Measurements from ENCODE around the gene ZFAND5. TPM values are rescaled to one million over a fixed set of nuclear protein-coding genes. Genes with fewer than 3 reads are reported as not detected.
A peak's percentile ranks its signal among the peaks of the same experiment; 100 is the strongest.

ZFAND5 gene, protein sequence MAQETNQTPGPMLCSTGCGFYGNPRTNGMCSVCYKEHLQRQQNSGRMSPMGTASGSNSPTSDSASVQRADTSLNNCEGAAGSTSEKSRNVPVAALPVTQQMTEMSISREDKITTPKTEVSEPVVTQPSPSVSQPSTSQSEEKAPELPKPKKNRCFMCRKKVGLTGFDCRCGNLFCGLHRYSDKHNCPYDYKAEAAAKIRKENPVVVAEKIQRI
- total RNA-seq: 333 TPM

DNA sequence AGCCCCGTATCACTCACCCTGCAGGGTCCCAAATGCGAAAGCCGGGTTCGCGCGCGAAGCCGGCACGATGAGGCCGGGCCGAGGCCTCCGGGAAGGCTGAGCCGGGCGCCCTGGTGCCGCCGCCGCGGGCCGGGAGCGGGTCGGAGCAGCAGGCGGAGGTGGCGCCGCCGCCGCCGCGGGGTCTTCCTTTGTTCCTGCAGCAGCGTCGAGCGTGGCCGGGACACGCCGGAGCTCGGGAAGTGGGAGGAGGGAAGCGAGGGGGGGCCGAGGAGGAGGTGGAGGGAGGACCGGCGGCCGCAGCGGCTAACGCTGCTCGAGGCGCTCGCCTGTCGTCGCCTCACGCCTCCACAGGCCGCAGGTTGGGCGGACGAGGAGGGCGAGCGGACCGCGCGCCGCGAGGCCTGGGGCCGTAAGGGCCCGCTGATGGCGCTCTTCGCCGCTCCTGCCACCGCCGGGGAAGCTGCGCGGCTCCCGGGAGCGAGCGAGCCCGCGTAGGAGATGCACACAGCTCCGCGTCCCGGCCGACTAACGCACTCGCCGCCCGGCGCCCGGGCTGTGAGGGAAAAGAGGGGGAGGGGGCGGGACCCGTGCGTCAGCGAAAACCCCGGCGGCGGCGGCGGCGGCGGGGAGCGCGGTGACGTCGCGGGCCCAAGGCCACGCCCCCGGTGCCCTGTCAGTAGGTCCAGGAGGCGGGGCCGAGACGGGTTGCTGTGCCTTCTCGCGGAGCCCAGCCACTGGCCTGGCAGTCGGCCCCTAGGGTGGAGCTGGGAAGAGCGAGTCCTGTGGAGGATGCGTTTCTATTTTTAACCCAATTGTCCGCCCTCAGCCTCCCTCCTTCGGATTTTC lies at the start of gene ZFAND5:
Gene ZFAND5, minus strand, starts transcription at position 530 of the 846 bp plus-strand sequence. CDS start 4,430 bp downstream, outside the sequence.
- DNase-seq: peak; percentile 97

DNA sequence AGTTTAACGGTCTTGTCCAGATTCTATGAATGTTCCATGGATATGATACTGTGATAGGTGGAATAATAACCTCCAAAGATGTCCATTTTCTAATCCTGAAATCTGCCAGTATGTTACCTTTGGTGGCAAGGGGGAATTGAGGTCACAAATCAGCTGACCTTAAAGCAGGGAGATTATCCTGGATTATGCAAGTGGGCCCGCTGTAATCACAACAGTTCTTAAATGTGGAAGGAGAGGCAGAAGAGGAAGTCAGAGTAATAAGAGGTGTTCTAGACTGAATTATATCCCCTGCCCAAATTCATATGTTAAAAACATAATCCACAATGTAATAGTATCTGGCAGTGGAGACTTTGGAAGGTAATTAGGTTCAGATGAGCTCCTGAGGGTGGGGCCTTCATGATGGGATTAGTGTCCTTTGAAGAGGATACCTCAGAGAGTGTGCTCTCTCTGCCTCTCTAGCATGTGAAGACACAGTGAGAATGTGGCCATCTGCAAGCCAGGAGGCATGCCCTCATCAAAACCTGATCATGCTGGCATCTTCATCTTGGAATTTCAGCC lies 47.6 kb upstream of the ZFAND5 start:
- DNase-seq: no peak

DNA sequence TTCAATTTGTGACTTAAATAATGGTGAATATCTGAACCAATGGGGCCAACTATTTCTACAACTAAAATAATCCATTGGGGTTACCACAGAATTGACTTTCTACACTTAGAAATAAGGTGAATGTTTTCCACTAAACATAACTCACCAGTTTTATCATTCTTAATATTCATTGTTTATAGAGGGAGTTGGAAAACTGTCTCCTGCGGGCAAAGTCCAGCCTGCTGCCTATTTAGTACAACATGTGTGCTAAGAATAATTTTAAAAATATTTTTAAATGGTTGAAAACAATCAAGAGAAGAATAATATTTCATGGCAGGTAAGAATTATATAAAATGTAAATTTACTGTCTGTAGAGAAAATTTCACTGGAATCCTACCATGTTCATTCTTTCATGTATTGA lies 45.2 kb upstream of the ZFAND5 start:
- no peak for DNase-seq

DNA sequence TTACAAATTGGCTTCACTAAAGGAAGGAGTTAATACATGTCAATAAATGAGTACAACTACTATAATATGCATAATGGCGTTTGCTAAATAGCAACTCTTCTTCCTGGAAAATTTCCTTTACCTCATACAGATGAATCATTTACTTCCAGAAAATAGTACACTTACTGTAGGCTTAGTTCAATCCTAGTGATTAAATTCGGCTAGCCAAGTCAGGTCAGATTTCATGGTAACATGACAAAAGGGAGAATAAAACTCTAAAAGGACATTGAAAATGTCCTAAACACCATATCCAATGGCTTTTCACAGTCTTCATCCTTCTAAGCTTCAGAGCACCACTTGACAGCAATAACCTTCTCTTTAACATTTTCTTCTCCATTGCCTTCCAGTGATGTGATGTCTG lies 42.1 kb upstream of the ZFAND5 start:
- DNase-seq: no peak

DNA sequence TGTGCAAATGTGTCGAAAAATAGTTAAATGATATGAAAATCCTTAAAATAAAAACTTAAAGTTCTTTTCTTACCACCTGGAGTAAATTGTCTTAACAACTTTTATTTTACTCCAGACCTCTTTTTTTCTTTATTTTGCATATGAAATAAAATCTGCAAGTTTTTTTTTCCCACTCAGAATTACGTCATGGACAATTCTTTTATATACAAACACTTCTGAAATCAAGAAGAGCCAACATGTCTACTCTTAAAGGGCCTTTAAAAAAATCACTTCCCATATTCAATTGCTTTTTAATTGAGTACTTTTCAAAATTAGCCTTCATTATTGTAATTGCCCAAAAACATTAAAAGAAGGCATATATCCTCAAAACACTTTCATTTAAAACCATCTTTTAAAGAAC lies 37.7 kb upstream of the ZFAND5 start:
- no peak for DNase-seq

DNA sequence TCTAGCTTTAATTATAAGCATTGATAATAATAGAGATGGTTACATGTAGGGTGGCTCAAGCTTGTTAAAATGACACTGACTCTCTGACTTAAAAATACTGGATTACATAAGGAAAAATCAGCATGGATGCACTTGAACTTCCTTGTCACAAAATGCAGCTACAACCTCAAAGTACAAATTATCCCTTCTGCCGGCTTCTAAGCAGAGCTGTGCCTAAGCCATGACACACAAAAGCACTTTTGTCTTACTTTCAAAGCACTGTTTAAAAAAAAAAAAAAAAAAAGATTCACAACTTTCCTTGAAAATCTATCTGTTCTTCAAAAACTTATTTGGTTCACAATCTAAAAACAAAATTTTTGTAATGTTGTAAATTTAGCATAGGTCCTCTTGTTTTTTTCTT lies 36.4 kb upstream of the ZFAND5 start:
- no peak for DNase-seq

DNA sequence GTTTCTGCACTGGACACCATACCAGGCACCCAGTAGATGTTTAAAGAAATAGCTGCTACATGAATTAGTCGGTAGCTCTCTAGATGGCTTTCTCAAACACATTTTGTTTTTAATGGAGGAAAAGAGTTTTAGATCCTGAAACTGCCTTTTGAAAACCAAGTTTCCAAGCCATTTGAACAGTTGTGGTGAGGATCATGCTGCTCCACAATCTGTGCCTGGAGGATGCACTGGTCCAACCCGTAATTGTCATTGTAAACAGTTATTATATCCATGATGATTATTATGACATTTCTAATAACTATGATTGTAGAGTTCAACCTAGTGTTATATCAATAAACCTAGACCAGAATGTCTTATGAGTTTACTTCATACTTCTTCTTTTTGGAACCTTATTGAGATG lies 35.9 kb upstream of the ZFAND5 start:
- no peak for DNase-seq

DNA sequence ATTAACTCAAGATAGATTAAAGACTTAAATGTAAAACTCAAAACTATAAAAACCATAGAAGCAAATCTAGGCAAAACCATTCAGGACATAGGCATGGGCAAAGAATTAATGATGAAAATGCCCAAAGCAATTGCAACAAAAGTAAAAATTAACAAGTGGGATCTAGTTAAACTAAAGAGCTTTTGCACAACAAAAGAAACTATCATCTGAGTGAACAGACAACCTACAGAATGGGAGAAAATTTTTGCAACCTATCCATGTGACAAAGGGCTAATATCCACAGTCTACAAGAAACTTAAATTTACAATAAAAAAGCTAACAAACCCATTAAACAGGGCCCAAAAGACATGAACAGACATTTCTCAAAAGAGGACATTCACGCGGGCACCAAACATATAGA lies 34.4 kb upstream of the ZFAND5 start:
- DNase-seq: no peak

DNA sequence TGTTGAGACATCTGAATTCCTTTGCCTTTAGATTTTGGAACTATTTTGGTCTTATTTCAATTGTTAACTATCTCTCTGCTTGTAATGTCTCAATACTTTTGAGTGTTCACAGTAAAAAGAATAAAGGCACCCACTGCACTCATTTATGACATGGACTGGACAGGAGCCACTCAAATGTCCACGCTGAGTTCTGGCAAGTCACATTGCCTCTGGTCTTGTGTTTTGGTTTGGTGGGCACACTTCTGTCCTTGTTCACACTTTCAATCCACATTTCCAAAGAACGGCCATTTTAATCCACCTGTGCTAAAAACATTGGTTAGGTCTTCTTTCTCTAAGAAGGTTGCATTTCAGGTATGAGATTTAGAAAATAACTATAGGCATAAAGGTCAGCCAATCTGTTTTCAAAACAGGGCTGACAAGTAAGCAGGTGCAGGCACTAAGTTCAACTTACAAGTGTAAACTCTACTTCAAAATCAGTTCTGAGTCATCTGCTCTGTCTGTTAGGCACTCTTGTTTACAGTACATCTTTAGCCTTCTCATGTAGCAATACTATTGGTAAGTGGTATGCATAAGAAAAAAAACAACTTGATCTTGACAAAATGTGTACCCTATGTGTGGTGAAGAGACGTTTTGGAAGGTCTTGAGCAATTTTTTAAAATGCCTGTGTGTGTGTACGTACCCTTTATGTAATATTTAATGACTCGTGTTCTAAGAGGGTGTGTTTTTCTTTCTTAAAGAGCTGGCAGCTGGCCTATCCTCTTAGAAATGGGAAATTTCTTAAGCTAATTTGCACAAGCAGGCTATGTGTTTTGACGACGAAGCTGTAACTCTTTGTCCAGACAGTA lies 31.5 kb upstream of the ZFAND5 start:
- no peak for DNase-seq

DNA sequence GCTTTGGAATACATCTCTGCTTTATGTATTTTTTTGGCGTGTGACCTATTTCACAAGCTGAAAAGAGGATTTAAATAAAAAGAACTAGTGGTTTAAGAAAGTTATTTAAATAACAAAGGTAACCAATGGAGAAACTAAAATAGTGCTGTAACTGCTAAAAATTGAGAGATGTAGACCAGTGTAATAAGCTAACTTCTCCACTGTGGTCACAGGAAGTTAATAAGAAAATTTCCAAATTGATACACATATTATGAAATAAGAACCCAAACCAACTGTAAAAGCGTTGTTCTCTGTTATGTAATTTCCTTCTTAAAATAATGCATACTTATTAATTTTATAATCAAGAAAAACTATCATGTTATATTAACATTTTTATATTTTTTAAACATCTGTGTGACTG lies 29.1 kb upstream of the ZFAND5 start:
- DNase-seq: no peak

DNA sequence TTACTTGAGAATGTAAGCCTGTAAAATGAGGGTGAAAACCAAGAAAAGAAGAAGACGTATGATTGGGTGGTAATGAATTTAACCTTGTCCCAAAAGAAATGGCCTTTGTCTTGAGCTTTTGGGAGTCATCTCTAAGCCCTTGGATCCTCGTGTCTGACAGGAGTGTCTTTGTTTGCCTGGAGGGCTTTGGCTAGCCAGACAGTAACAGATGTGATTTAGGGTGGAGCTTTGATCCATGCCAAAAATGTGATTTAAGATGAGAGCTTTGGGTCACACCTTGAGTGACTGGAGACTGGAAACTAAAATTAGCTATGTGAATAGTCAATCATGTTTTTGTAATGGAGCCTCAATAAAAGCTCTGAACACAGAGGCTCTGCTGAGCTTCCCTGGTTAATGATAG lies 25.9 kb upstream of the ZFAND5 start:
- DNase-seq: no peak

DNA sequence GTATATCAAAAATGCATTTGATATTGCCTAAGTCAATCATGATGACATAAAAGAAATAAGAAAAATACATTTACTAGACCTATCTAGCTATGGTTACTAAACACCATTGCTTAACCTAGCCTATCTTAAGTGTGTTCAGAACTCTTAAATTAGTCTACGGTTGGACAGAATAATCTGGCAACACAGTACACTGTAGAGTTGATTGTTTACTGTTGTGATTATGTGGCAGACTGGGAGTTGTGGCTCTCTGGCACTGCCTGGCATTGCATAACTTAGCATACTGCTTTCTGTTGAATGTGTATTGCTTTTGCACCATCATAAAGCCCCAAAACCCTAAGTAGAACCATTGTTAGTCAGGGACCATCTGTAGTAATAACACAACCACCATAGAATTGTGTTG lies 21.2 kb upstream of the ZFAND5 start:
- no peak for DNase-seq

DNA sequence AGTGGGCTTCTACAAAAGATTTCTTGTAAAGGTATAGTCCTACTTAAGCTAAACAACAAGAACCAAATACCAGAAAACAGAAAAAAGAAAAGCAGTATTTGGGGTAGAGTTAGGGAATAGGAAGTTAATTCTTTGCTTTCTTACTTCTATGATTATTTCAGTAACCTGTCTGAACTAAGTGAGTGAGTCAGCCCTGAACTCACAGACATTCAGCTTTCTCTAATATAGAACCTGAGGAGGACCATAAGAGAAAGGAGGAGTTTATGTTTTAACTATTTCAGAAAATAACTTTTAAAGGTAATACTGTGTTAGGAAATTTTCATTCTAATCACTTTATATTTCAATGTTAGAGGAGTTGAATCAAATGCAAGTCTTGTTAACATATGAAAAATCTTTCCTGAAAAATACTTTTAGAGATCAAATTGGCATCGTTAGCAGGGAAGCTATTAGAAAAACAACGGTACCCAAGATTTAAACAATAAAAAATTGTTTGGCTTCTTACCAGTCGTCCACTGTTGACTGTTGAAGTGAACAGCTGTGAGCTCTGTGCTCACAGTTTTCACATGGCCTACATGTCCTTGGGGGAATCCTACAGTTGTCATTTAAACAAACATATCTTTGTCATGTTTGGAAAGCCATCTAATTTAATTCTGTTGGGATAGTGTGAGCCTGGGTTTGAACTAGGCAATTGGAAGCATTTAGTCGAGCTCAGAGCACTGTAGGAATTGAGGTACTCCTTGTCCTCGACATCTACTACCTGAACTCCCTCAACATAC lies 19.9 kb upstream of the ZFAND5 start:
- no peak for DNase-seq

DNA sequence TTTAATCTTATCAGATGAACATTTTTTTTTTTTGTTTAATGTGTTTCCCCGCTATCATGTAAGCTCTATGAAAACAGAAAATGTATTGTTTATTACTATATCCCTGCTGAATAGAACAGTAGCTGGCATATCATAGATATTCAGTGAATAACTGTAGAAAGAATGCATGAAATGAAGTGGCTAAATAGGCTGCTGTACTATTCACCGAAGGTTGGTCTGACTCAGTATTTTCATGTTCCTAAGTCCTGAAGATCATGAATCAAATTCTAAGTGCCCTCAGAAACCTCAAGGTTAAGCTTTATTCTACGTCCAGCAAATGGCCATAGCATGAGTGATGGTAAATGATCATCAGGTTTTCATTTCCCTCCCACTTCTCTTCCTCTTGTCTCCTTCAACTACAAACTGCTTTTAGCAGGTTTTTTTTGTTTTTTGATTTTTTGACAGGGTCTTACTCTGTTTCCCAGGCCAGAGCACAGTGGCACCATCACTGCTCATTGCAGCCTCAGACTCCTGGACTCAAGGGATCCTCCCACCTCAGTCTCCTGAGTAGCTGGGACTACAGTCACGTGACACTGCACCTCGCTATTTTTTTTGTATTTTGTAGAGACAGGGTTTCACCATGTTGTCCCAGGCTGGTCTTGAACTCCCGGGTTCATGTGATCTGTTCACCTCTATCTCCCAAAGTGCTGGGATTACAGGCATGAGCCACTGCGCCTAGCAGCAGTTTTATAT lies 19.1 kb upstream of the ZFAND5 start:
- DNase-seq: no peak

DNA sequence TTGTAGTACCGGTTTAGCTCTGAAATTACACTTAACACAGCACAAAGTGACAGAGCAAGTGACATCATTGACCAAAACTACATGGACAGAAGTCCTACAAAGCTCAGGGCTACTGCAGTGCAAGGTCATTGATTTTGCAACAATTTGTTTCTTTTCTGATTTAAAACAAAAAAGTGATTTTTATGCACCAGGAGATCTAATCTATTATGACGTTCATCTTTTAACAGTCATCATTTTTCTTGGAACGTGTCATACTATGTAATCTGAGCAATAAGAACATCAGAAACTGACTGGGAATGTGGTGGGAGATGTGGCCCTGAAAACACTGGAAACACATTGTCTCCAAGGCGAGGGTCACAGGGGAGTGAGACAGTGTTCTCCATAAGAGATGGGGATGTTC lies 17.4 kb upstream of the ZFAND5 start:
- no peak for DNase-seq

DNA sequence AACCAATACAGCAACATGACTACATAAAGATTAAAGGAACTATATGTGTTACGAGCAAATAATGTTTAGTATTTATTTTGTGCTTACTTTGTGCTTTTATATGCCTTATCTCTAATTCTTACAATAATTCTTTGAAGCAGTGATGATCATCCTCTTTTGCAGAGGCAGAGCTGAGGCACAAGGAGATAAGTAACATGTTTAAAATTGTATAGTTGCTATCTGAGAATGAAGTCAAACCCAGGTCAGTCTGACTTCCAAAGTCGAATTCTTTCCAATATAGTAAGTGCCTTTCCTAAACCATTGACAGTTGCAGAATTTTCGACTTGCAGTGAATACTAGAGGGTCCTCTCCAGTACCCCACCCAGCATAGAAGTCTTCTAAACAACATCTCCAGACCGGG lies 12.0 kb upstream of the ZFAND5 start:
- no peak for DNase-seq

DNA sequence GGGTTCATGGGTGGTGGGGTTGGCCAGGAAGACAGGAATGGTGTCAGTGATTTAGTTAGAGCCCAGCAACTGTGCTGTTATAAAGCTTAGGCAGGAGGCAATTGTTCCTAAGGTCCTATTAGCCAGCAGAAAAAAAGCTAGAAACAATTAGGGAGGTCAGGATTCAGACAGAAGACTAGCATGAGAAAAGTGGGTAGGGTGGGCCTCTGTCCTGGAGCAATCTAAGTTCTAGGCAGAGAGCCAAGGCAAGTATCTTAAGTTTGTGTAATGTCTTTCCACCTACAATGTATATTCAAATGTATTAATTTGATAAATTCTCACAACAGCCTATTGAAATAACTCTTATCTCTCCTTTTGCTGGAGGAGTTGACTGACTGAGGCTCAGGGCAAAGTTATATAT lies 6.1 kb upstream of the ZFAND5 start:
- DNase-seq: no peak

DNA sequence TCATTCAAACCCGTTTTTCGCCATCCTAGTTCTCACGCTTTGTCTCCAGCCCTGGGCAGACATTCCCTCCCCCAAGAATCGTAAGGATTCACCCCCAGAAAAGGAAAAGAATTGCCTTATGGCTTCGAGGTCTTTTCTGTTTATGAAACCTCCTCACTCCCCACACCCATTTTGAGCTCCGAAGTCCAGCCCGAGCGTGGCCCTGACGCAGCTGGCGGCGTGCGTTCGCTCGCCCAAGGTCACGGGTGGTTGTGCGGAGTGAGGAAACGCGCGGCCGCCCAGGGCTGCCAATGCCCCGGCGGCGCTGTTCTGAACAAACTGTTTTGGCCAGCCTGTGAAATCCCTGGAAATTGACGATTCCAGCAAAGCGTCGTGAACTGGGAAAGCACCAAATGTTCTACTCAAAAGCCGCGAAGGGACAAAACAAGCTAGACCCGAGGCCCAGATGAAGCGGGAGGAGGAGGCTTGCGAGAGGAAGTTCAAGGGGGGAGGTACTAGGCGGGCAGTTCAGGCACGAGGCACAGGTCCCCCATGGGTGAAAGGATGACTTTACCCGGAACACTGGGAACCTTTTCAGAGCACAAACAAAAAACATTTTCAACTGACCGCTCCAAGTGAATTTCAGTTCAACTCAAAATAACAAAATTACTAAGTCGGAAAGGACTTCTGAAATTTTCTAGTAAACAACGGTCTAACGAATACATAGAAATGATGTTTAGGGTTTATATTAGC lies 683 bp upstream of the ZFAND5 start:
- DNase-seq: peak; percentile 86

DNA sequence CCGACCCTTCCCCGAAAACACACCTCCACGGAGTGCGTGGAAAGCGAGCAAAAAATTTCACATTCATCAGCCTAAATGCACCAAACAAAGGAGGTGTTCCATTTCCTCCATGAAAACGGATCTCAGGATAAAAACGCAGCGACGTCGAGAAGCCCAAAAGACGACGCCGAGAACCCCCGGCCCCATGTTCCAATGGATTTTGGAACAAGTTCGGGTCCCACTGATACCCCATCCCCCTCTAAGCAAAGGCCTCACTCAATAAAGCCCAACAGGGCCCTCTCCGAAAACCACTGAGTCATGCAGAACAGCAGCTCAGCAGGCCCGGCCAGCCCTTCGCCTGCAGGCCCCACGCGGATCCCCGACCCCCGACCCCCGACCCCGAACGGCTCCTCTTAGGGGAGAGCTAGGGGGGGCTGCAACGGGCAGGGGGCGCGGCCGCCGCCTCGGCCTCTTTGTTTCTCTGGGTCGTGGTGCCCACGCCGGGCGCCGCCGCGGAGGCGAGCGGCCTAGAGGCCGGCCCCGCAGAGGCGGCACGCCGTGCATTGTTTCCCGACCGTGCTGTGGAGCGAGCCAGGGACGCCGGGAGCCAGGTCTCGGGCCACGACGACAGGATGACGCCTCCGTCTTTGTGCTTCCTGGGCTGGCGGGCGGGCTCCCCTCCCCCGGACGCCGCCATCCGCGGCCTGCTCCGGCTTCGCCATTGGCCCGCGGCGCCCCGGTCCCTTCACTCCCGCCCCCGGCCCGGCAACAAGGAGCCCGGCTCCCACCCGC lies 915 bp downstream of the ZFAND5 start:
- DNase-seq: peak; percentile 46

DNA sequence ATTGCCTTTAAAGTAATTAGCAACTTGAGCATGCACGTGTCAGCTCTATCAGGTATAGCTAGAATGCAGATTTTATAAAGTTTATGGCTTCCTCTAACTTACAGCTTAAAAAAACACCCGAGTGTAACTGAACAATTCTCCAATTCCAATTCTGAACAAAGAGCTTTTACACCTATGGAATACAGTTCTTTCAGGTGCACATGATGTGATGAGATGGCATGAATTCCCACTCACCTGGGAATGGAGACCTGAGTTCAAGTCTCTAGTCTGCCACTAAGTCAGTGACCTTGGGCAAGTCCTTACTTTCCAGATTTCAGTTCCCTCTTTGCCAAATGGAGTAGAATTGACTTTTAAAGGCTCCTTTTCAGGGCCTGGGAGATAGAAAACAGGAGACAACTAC lies 1.8 kb downstream of the ZFAND5 start:
- DNase-seq: no peak

Measured in occipital lobe (tissue), 2 donors.